A549 (cell line): ENCODE results near the gene PIM3. TPM values are rescaled to one million over a fixed set of nuclear protein-coding genes. Genes with fewer than 3 reads are reported as not detected.

Experiments used
- BHLHE40 ChIP-seq: IDR thresholded peaks from 2 replicates; pipeline ENCODE4 v1.6.1; 2012; ENCODE audit warnings: low read depth, low read length, inconsistent platforms
- CBX2 ChIP-seq: fragments of 200-600 bp; sonication (generic); IDR thresholded peaks from 2 replicates; pipeline ENCODE4 v1.6.1; 2016; ENCODE audit warnings: low read depth, mild to moderate bottlenecking, borderline replicate concordance
- CBX8 ChIP-seq: fragments of 200-600 bp; sonication (generic); IDR thresholded peaks from 2 replicates; pipeline ENCODE4 v1.6.1; 2016
- CEBPB ChIP-seq, 2 experiments: fragments of >200 bp in 1 of 2; sonication (Bioruptor Twin) in 1 of 2; formaldehyde crosslinking in 1 of 2; IDR thresholded peaks; 2 replicates each; pipeline ENCODE4 v1.6.1; 2012 to 2016
- CHD4 ChIP-seq: fragments of 200-600 bp; sonication (generic); IDR thresholded peaks from 2 replicates; pipeline ENCODE4 v1.6.1; 2016; ENCODE audit warnings: antibody characterized with exemption, mild to moderate bottlenecking, borderline replicate concordance
- EHF ChIP-seq: fragments of 250-450 bp; sonication (Bioruptor Pico); IDR thresholded peaks from 2 replicates; pipeline ENCODE4 v1.5.0; 2020; ENCODE audit warnings: mild to moderate bottlenecking
- EHMT2 ChIP-seq: fragments of 200-600 bp; sonication (generic); IDR thresholded peaks from 2 replicates; pipeline ENCODE4 v1.6.1; 2016; ENCODE audit warnings: antibody characterized with exemption, low read depth, mild to moderate bottlenecking, moderate library complexity
- FOSL2 ChIP-seq, 2 experiments: fragments of 450-650 bp in 1 of 2; fragments of >200 bp in 1 of 2; sonication (Bioruptor Twin) in 1 of 2; formaldehyde crosslinking; IDR thresholded peaks; 2 replicates each; pipeline versions ENCODE4 v1.5.0 to v1.6.1; 2016 to 2020; ENCODE audit warnings: mild to moderate bottlenecking in 1 of 2, moderate library complexity in 1 of 2
- HDAC2 ChIP-seq: fragments of 200-600 bp; sonication (generic); IDR thresholded peaks from 2 replicates; pipeline ENCODE4 v1.6.1; 2016
- HMGXB4 ChIP-seq: fragments of 250-450 bp; sonication (Bioruptor Pico); IDR thresholded peaks from 2 replicates; pipeline ENCODE4 v1.5.0; 2021; ENCODE audit warnings: mild to moderate bottlenecking, moderate library complexity, borderline replicate concordance
- HOXA7 ChIP-seq: fragments of 250-450 bp; sonication (Bioruptor Pico); IDR thresholded peaks from 2 replicates; pipeline ENCODE4 v1.5.0; 2020; ENCODE audit warnings: mild to moderate bottlenecking, moderate library complexity
- HOXB13 ChIP-seq: fragments of 250-450 bp; sonication (Bioruptor Pico); IDR thresholded peaks from 2 replicates; pipeline ENCODE4 v1.5.0; 2020; ENCODE audit warnings: low read depth, mild to moderate bottlenecking, moderate library complexity
- HOXB5 ChIP-seq: fragments of 250-450 bp; sonication (Bioruptor Pico); IDR thresholded peaks from 2 replicates; pipeline ENCODE4 v1.5.0; 2020; ENCODE audit warnings: mild to moderate bottlenecking, moderate library complexity
- JUN ChIP-seq, 2 experiments: fragments of >200 bp; sonication (Bioruptor Twin); formaldehyde crosslinking; IDR thresholded peaks; 2 replicates in 1 of 2; 3 replicates in 1 of 2; pipeline ENCODE4 v1.6.1; 2016 to 2017
- JUNB ChIP-seq: fragments of >200 bp; sonication (Bioruptor Twin); formaldehyde crosslinking; IDR thresholded peaks from 2 replicates; pipeline ENCODE4 v1.6.1; 2016
- KDM1A ChIP-seq: fragments of 200-600 bp; sonication (generic); IDR thresholded peaks from 2 replicates; pipeline ENCODE4 v1.6.1; 2016; ENCODE audit warnings: low read depth, mild to moderate bottlenecking
- MAFK ChIP-seq: fragments of 450-650 bp; IDR thresholded peaks from 2 replicates; pipeline ENCODE4 v1.6.1; 2014; ENCODE audit not compliant: partially characterized antibody
- MAZ ChIP-seq: fragments of 150-350 bp; IDR thresholded peaks from 2 replicates; pipeline ENCODE4 v1.6.1; 2014; ENCODE audit warnings: antibody characterized with exemption, low read depth, low read length, borderline replicate concordance
- NR3C1 ChIP-seq: fragments of >200 bp; sonication (Bioruptor Twin); formaldehyde crosslinking; IDR thresholded peaks from 3 replicates; pipeline ENCODE4 v1.6.1; 2017
- POLR2A ChIP-seq: IDR thresholded peaks from 2 replicates; pipeline ENCODE4 v1.6.1; 2012; ENCODE audit warnings: mild to moderate bottlenecking, low read length
- POLR2AphosphoS2 ChIP-seq: conservative IDR thresholded peaks from 2 replicates; pipeline ENCODE4 v1.6.1; 2012; ENCODE audit warnings: low read length, improper control_type of control experiment, inconsistent platforms
- RAD21 ChIP-seq, 2 experiments: fragments of >200 bp in 1 of 2; sonication (Bioruptor Twin) in 1 of 2; formaldehyde crosslinking in 1 of 2; IDR thresholded peaks in 1 of 2; conservative IDR thresholded peaks in 1 of 2; 2 replicates in 1 of 2; 3 replicates in 1 of 2; pipeline ENCODE4 v1.6.1; 2012 to 2018; ENCODE audit warnings: inconsistent platforms in 1 of 2
- RFX5 ChIP-seq: fragments of 450-650 bp; IDR thresholded peaks from 2 replicates; pipeline ENCODE4 v1.7.1; 2014; ENCODE audit warnings: antibody characterized with exemption, mild to moderate bottlenecking, moderate library complexity
- RNF2 ChIP-seq: fragments of 200-600 bp; sonication (generic); IDR thresholded peaks from 2 replicates; pipeline ENCODE4 v1.6.1; 2016; ENCODE audit warnings: low read depth, mild to moderate bottlenecking, antibody characterized with exemption, moderate library complexity, borderline replicate concordance
- TFCP2L1 ChIP-seq: fragments of 250-450 bp; sonication (Bioruptor Pico); IDR thresholded peaks from 2 replicates; pipeline ENCODE4 v1.5.0; 2021; ENCODE audit warnings: mild to moderate bottlenecking
- TP53 ChIP-seq: fragments of 250-450 bp; sonication (Bioruptor Pico); IDR thresholded peaks from 2 replicates; pipeline ENCODE4 v1.5.0; 2021; ENCODE audit warnings: mild to moderate bottlenecking, moderate library complexity
- ZC3H11A ChIP-seq: fragments of 450-650 bp; IDR thresholded peaks from 2 replicates; pipeline ENCODE4 v1.6.1; 2014; ENCODE audit warnings: antibody characterized with exemption, mild to moderate bottlenecking
- ZFP36 ChIP-seq: fragments of 450-650 bp; IDR thresholded peaks from 2 replicates; pipeline ENCODE4 v1.6.1; 2014; ENCODE audit warnings: borderline replicate concordance; ENCODE audit not compliant: partially characterized antibody
- ZNF302 ChIP-seq: fragments of 250-450 bp; sonication (Bioruptor Pico); IDR thresholded peaks from 2 replicates; pipeline ENCODE4 v1.9.0; 2021; ENCODE audit warnings: inconsistent platforms, mild to moderate bottlenecking, moderate library complexity
- polyA plus RNA-seq, 4 experiments: library from polyadenylated mRNA; depleted of rRNA in 3 of 4; stranded (reverse); fragments of >200 nt; fragmentation: RNase III in 1 of 4; extraction: RNeasy Plus Mini Kit Qiagen cat#74134 plus additional on column Dnase treatment in 1 of 4; gene quantifications; 2 replicates in 3 of 4; 3 replicates in 1 of 4; pipeline ENCODE4 v1.2.3, GENCODE V29; 2011 to 2017
- TF ChIP-seq, protein P1 (sequence below): IDR thresholded peaks from 2 replicates; pipeline ENCODE4 v1.6.1; 2012; ENCODE audit warnings: low read depth, borderline replicate concordance
- TF ChIP-seq, protein P2 (sequence below): fragments of 150-350 bp; IDR thresholded peaks from 2 replicates; pipeline ENCODE4 v1.6.1; 2014; ENCODE audit warnings: low read depth, mild to moderate bottlenecking, low read length
- TF ChIP-seq, protein P3 (sequence below): fragments of >200 bp; sonication (Bioruptor Twin); formaldehyde crosslinking; IDR thresholded peaks from 3 replicates; pipeline ENCODE4 v1.5.1; 2016
- TF ChIP-seq, protein P4 (sequence below): fragments of 200-600 bp; sonication (generic); IDR thresholded peaks from 2 replicates; pipeline ENCODE4 v1.6.1; 2016; ENCODE audit warnings: antibody characterized with exemption, mild to moderate bottlenecking, moderate library complexity

Gene PIM3
- polyA plus RNA-seq, 2 of the 4 experiments (the other 2 are of a cell fraction) = 4.4 to 11.3 TPM

DNA sequence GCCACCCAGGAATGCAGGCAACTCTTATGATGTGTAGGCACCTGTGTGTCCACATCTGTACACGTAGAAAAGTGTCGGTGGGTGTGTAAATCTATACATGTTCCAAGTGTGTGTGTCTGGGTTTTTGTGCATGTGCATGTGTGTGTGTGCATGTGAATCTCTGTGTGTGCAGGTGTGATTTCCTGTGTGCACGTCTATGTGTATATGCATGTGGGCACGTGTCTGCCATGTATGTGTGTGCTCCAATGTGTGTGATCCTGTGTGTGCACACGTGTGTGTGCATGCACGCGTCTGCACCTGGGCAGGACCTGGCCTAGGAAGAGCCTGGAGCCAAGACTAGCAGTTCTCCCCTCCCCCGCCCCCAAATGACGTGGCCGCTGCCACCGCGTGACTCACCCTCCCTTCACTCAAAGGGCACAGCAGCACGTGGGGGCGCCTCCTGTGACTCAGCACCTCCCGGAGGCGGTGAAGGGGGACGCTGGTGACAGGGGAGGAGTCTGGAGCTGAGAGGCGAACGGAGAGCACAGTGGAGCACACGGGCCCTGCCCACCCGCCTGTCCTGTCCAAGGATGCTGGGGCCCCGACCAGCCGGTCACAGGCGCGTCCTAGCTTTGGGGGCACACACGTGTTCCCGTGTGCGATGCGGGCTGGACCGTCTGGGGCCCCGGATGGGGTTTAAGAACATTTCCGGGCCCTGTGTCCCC is 10.1 kb downstream of the PIM3 start (continued):
- TF ChIP-seq CEBPB (IDR thresholded peaks at IDR 0.05) (no peak), POLR2AphosphoS2 (no peak), EHMT2 (no peak), MAFK (peak; percentile 93), MAZ (no peak), ZNF302 (CRISPR knock-in tag) (no peak), CBX8 (no peak), JUN (IDR thresholded peaks at IDR 0.05) (peak in 1 of 2 experiments; percentile 82; a peak in 3 of 5 replicates), RAD21 (conservative IDR thresholded peaks at IDR 0.05 in 1 of 2, IDR thresholded peaks at IDR 0.05 in 1 of 2) (no peak), ZFP36 (no peak), HMGXB4 (CRISPR knock-in tag) (no peak), JUNB (peak; percentile 81), TFCP2L1 (no peak), ZC3H11A (no peak), FOSL2 (IDR thresholded peaks at IDR 0.05) (peak; percentile 89), FOSL2 (CRISPR knock-in tag; IDR thresholded peaks at IDR 0.05) (peak; percentile 100), HOXB5 (CRISPR knock-in tag) (no peak), TP53 (CRISPR knock-in tag) (no peak), CBX2 (no peak), NR3C1 (no peak), HOXB13 (CRISPR knock-in tag) (no peak), BHLHE40 (peak; percentile 85), HDAC2 (no peak), POLR2A (peak; percentile 53), RFX5 (no peak), KDM1A (no peak; the same call in 1 of the 2 replicates), EHF (no peak), HOXA7 (CRISPR knock-in tag) (no peak), CHD4 (no peak), RNF2 (no peak)
- TF ChIP-seq, protein P1, sequence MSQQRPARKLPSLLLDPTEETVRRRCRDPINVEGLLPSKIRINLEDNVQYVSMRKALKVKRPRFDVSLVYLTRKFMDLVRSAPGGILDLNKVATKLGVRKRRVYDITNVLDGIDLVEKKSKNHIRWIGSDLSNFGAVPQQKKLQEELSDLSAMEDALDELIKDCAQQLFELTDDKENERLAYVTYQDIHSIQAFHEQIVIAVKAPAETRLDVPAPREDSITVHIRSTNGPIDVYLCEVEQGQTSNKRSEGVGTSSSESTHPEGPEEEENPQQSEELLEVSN = 0 out of 2 replicates have a peak, but pooled peaks have one; percentile 16
- TF ChIP-seq, protein P2, sequence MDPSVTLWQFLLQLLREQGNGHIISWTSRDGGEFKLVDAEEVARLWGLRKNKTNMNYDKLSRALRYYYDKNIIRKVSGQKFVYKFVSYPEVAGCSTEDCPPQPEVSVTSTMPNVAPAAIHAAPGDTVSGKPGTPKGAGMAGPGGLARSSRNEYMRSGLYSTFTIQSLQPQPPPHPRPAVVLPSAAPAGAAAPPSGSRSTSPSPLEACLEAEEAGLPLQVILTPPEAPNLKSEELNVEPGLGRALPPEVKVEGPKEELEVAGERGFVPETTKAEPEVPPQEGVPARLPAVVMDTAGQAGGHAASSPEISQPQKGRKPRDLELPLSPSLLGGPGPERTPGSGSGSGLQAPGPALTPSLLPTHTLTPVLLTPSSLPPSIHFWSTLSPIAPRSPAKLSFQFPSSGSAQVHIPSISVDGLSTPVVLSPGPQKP = no peak
- TF ChIP-seq, protein P3, sequence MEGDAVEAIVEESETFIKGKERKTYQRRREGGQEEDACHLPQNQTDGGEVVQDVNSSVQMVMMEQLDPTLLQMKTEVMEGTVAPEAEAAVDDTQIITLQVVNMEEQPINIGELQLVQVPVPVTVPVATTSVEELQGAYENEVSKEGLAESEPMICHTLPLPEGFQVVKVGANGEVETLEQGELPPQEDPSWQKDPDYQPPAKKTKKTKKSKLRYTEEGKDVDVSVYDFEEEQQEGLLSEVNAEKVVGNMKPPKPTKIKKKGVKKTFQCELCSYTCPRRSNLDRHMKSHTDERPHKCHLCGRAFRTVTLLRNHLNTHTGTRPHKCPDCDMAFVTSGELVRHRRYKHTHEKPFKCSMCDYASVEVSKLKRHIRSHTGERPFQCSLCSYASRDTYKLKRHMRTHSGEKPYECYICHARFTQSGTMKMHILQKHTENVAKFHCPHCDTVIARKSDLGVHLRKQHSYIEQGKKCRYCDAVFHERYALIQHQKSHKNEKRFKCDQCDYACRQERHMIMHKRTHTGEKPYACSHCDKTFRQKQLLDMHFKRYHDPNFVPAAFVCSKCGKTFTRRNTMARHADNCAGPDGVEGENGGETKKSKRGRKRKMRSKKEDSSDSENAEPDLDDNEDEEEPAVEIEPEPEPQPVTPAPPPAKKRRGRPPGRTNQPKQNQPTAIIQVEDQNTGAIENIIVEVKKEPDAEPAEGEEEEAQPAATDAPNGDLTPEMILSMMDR = no peak
- TF ChIP-seq, protein P4, sequence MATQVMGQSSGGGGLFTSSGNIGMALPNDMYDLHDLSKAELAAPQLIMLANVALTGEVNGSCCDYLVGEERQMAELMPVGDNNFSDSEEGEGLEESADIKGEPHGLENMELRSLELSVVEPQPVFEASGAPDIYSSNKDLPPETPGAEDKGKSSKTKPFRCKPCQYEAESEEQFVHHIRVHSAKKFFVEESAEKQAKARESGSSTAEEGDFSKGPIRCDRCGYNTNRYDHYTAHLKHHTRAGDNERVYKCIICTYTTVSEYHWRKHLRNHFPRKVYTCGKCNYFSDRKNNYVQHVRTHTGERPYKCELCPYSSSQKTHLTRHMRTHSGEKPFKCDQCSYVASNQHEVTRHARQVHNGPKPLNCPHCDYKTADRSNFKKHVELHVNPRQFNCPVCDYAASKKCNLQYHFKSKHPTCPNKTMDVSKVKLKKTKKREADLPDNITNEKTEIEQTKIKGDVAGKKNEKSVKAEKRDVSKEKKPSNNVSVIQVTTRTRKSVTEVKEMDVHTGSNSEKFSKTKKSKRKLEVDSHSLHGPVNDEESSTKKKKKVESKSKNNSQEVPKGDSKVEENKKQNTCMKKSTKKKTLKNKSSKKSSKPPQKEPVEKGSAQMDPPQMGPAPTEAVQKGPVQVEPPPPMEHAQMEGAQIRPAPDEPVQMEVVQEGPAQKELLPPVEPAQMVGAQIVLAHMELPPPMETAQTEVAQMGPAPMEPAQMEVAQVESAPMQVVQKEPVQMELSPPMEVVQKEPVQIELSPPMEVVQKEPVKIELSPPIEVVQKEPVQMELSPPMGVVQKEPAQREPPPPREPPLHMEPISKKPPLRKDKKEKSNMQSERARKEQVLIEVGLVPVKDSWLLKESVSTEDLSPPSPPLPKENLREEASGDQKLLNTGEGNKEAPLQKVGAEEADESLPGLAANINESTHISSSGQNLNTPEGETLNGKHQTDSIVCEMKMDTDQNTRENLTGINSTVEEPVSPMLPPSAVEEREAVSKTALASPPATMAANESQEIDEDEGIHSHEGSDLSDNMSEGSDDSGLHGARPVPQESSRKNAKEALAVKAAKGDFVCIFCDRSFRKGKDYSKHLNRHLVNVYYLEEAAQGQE = no peak
